Stimulated activated CD8-positive, alpha-beta memory T cell treated with anti-CD3 and anti-CD28 coated beads, Interleukin-7, amount 100 ng/mL, for 48 hours (primary cell): ENCODE results near the gene CPVL.
"Not testable (repeated sequence)": the region's sequence is repeated elsewhere in the genome, so short reads cannot be mapped to it uniquely, and the experiment has no call there.

Experiments
- DNase-seq, 2 donors: peaks; one replicate each; pipeline ENCODE4 v3.0.0-alpha.2; 2020; ENCODE audit warnings: low read depth in 1 of 2; ENCODE audit errors: extremely low read depth in 1 of 2

CPVL gene

GRCh38 chr7:29093091-29093490 lies 53.2 kb downstream of the CPVL start:
- not testable (repeated sequence) for DNase-seq

- DNase-seq: no peak
Measured at GRCh38 chr7:29091715-29092114, 54.6 kb downstream of the CPVL start.

GRCh38 chr7:29090836-29091601 lies 55.3 kb downstream of the CPVL start:
- DNase-seq: no peak

DNA sequence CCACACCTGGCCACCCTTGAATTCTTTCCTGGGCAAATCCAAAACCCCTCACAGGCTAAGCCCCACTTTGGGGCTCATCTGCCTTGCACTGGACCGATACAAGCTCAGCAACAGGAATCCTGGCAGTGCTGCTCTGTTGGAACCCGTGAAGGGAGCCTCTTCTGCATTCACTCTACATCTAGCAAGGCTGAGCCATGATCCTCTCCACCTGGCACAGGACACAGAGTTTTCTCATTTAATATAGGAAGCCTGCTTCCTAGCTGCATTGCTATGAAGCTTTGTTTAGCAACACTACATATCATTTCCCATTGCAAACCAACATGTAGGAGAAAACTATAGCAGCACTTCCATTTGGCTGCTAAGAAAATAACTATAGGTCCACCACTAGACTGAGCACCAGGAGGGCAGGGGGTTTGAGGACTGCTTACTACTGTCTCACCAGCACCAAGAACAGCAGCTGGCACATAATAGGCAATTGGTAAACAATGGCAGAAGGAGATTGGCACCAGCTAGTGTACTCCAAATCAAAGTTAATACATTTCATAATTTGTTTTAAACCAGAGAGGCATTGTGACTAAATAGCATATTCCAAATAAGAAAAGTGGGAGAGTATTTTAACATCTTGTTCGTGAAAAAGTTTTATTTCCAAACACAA lies 56.1 kb downstream of the CPVL start:
- no peak for DNase-seq

DNA sequence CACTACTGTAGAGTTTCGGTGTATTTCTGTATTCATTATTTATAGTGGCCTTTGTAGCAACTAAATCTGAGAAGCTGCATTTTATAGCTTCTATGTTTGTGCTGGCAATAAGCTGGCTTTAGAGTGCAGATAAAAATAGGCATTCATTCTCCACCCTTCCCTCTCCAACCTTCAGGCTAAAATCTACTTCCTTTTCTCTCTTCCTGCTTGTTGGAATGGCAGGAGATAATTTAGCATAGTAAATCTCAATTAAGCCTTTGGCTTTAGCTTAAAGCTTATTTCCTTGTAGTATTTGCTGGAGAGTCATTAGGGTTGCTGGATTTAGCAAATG lies 58.5 kb downstream of the CPVL start:
- no peak for DNase-seq

GRCh38 chr7:29086545-29086944 lies 59.8 kb downstream of the CPVL start:
- DNase-seq: no peak

DNA sequence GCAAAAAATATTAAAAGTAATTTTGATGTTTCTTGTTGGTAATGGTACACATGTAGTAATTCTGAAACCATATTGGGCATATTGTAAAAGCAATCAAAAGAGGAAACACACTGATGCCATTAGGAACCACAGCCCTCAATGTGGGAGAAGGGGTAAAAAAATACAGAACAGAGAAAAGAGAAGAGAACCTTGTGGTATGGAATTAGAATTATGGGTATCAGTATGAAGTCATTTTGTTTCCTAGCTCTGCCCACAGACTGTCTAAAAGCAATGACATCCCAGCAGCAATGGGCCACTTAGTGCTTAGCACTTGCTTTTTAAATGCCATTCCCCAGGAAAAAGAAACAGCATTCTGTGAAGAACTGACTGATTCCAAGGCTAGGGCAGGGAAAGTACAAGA lies 61.5 kb downstream of the CPVL start:
- no peak for DNase-seq

GRCh38 chr7:29080803-29081202 lies 65.5 kb downstream of the CPVL start:
- no peak for DNase-seq

- DNase-seq: no peak
Measured at GRCh38 chr7:29078311-29079260, 67.8 kb downstream of the CPVL start.

- no peak for DNase-seq
Measured at GRCh38 chr7:29077854-29078253, 68.5 kb downstream of the CPVL start.

GRCh38 chr7:29077176-29077575 lies 69.2 kb downstream of the CPVL start:
- DNase-seq: no peak

DNA sequence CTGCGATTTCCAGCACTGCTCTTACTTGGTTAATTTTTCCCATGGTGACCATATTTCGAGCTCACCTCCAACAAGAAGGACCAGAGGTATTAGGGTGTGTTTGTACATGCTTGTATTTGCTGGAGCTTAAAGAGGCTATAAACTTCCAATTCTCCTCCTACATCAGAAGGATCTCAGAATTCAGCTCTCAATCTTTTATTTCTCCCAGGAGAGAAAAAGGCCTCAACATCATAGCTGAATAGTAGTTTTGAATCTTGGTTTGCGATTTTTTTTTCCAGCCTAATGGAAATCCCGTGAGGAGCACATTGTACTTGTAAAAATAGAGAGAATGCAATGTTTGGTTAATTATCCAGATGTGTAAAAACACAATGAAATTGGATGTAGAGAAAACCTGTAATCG lies 69.7 kb downstream of the CPVL start:
- no peak for DNase-seq

DNA sequence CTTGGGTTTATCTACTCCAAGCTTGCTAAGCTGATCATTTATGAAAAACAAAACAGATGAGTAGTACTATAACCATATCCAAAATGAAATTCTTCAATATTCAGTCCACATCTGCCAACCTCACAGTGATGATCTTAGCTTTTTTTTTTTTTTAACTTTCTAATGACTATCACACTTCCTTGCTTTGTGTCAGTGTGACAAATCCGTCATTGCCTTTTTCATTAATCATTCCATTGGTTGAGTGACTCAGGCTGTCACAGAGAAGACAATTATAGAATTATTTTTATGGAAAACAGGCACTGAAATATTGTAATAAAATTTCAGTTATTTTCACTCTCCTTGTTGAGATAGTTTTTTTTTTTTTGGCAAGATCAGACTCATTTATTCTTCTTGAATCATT lies 70.7 kb downstream of the CPVL start:
- DNase-seq: no peak

DNA sequence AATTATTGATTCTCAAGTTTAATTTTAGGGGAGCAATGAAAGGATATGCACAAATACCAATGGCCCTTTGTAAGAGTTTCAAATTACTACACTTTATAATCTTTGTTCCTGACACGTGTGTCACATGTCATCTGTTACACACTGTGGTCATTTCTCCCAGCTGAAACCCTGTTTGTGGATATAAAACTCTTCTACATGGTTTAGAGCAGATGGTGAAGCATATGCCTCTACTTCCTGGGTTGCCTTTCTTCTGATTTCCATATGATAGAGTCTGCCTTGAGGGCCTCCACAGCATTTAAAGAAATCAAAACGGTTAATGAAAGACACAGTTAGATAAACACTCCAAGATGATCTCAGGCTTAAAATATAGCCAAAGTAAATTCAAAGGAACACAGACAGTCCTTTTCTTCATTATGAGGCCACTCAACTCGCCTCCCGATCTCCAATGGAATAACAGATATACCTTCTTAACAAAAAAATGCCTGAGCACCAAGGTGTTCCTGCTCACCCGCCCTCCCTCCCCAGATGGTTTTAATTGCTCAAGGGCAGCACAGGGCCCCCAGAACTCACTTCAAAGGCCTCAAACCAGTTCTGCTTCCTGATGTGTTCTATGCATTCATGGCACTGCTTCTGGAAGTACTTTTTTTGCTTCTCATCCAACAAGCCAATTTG lies 75.0 kb downstream of the CPVL start:
- DNase-seq: no peak

DNA sequence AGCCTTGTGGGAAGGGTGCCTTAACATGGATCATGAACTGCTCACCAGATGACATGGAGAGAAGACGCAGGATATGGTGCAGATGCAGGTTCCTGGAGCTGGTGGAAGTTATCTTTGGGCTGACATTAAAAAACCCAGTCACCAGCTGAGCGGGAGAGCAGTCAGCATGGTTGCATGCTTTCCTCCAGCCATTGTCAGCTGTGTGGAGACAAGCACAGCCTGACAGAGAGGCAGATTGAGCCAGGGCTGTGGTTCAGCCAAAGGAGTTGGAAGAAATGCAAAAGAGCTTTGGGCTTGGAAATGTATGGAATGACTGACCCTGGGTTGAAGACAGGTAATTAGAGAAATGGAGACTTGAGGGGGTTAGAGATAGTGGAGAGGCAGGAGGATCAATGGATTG lies 79.7 kb downstream of the CPVL start:
- DNase-seq: no peak

GRCh38 chr7:29065181-29065857 lies 81.0 kb downstream of the CPVL start:
- no peak for DNase-seq

- no peak for DNase-seq
Measured at GRCh38 chr7:29063872-29064271, 82.5 kb downstream of the CPVL start.

GRCh38 chr7:29063236-29063635 lies 83.1 kb downstream of the CPVL start:
- no peak for DNase-seq

DNA sequence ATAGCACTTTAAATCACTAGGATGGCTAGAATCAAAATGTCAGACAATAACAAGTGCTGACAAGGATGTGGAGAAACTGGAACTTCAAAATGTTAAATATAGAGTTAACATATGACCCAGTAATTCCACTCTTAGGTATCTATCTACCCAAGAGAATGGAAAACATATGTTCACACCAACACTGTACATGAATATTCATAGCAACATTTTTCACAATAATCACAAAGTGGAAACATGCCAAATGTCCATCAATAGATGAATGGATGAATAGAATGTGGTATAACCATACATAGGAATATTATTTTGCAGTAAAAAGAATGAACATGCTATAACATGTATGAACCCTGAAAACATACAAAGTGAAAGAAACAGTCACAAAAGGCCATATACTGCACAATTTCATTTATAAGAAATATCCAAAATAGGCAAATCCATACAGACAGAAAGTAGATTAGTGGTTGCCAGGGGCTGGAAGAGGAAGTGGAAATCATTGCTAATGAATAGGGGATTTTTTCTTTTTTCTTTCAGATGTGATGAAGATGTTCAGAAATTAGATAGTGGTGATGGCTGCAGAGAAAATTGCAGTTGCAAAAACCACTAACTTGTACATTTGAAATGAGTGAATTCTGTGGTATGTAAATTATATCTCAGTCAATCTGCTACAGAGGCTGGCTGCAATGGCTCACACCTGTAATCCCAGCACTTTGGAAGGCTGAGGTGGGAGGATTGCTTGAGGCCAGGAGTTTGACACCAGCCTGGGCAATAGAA lies 93.0 kb downstream of the CPVL start:
- DNase-seq: no peak

DNA sequence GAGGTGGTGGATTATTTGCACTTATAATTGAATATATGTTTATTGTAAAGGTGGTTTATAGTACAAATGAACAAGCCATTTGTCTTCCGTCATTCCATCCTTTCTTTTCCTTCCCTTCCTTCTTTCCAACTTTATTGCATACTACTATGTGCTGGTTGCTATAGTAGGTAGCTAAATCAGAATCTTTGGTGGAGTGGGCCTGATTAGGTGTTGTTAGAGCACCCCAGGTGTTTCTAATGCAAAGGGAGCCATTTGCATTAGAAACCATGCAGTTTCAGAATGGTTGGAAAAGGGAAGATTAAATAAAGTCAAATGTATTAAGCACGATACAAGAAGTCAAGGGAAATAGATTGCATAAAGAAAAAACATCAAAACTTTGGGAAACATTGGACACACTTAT lies 99.4 kb downstream of the CPVL start:
- DNase-seq: no peak
